Measurements from ENCODE around the gene SCN10A.

GRCh38 chr3:38696034-38696433 is 120.0 kb downstream of the SCN10A start:
- TF ChIP-seq CTCF (IDR thresholded peaks at IDR 0.05): no peak
- no peak for TF ChIP-seq POLR2A (IDR thresholded peaks at IDR 0.05)
